GM19043 (cell line): ENCODE data around the gene CNST.
"Not testable (repeated sequence)": the region's sequence is repeated elsewhere in the genome, so short reads cannot be mapped to it uniquely, and the experiment has no call there.

Source experiments
- ATAC-seq: cut with Tn5 transposase; IDR thresholded peaks from one replicate; pipeline ENCODE4 v1.9.1; 2021; ENCODE audit warnings: low read depth; ENCODE audit not compliant: unreplicated experiment

Gene CNST

DNA sequence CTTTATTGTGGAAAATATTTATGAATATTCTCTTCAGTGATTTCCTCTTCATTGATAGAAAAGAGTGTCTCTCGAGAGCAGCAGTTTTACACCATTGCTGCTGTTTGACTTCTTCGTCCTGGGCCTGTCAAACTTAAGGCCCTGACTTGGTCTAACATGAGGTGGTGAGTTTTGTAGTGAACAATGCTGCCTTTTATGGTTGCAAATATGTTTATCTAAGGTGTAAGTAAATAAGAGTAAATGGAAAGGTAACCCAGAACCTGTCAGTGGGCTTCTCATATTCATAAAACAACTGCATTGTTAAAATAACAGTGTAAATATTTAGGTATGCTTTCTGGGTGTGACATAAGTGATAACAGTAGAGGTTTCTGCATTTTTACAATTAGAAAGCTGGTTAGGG lies 95.2 kb downstream of the CNST start:
- ATAC-seq, result no peak

DNA sequence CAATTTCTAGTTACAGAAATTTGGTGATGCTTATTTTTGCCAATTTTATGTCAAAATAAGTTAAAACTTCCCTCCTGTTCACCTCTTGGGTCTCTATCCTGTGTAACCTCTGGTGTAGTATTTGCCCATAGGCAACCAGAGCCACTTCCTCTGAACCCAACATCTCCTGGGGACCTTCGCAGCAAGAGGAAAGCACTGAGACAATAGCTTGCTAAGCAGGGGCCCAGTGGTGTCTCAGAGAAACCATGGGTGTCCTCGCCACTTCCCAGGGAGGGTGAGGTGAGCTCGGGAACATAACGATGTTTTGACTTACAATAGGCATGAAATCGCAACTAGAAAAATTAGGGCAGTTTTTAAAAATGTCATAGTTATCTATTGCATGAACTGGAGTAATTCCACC lies 101.5 kb downstream of the CNST start:
- ATAC-seq, result no peak

DNA sequence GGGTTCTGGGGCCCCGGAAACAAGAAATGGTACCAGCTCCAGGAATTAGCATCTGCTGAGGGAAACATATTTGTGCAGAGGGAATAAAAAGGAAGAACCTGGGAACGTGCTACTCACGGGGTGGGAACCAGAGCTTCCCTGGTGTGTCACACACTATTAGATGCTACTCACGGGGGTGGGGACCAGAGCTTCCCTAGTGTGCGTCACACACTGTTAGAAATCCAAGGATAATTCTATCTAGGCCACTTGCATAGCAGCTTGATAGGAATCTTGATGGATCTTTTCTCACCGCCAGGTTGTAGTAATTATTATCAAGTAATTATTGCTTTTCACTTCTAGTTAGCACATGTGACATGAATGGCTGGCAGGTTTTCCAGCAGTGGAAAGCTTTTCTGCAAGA lies 103.4 kb downstream of the CNST start:
- no peak for ATAC-seq

DNA sequence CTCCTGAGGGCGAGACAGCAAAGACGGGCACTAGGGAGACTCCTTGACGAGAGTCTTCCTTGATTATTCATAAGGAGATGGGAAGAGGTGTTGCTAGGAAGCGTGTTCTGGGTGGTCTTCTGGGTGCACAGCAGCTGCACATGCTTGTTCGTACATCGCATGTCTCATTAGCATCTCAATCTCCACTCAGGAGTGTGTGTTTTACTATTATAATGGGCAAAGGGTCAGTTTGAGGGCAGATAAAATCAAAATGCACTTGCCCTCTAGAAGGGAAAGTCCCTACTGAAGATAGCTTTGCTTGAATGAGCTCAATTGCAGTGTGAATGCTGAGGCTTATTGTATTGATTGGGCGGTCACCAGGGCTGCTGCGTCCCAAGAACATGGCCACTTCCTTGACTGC lies 107.8 kb downstream of the CNST start:
- ATAC-seq, result no peak

DNA sequence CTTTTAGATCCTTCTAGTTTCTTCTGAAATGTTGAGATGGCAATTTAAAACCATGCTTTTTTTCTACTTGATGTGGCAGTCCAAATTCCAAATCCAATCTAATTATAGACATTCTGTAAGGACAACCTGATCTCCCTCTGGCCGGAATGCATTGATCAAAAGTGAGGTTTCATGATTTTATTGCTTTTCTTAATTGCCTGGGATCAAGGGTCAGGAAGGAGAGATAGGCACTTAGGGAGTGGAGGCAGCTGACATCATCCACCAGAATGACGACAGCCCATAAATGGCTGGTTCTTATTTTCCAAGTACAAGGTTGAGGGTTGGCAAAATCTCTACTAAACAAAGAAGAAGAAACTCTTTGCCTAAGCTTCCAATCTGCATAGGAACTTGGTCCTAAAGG lies 111.6 kb downstream of the CNST start:
- no peak for ATAC-seq

DNA sequence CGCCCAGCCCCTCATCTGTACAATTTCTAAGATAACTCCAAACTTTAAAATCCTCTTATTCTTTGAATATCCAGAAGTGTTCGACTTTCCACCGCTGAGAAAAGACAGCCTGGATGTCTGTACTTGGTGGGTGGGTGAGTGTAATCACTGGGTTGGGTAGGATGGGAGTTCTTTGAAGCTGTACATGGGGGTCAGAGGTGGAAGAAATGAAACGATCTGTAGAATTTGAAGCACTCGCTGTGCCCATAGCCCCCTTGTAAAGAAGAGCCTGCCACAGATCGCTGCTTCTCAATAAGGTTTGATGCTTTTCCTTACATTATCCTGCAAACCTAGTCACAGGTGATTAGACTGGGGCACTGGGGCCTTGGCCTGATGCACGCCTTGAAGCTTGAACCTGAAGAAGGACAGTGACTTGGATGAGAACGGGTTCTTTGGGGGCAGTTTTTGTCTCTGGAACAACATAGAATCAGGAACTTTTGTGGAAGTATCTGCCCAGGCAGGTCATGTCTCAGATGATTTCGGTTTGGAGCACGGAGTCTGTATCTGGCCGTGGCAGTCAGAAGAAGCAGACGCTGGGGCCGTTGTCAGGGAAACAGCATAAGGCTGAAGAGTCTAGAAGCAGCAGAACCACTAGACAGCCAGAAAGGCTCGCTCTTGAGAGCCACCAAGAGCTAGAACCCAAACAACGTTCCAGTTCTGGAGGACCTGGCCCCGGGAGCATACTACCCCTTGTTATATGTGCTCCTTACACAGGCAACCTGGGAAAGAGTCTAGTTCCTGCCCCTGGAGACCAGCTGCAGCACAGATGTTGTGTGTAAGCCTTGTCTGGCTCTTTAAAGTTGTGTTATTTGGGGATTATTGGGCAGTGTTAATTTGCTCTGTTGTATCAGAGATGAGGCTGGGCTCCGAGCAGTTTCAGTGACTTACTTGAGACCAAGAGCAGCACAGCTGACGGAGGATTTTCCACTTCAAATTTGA lies 112.8 kb downstream of the CNST start:
- no peak for ATAC-seq

DNA sequence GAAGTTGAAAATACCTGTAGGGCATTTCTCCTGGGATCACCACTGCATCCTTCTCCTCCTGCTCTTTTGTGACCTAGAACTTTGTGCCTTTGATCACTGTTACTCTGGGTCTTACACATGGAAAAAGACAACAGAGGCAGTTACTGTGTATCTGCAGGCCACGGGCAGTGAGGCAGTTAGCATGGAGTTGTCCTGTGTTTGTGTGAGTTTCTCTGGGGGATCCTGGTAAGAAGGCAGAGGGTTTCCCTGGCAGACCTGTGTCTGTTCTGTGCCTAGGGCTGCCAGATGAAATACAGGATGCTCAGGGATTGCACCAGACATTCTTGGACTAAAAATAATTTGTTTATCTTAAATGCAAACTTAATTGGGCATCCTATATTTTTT lies 113.5 kb downstream of the CNST start:
- ATAC-seq, result no peak

DNA sequence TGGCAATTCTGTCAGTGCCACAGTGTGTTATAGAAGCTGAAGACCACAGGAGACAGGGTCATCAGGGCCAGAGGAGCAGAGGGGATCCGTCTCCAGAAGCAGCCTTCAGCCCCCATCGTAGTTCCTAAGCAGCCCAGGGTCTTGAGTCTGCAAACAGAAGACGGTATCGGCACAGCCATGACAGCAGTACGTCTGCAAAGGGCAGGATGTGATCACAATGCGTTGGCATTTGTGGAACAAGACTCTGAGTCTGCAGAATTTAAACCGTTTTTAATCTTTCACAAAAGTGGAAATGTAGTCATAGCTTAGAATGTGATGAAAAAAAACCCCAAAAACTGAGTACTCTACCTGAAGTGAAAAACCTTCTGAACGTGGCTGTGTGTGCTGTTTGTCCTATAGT lies 113.9 kb downstream of the CNST start:
- ATAC-seq, result no peak

DNA sequence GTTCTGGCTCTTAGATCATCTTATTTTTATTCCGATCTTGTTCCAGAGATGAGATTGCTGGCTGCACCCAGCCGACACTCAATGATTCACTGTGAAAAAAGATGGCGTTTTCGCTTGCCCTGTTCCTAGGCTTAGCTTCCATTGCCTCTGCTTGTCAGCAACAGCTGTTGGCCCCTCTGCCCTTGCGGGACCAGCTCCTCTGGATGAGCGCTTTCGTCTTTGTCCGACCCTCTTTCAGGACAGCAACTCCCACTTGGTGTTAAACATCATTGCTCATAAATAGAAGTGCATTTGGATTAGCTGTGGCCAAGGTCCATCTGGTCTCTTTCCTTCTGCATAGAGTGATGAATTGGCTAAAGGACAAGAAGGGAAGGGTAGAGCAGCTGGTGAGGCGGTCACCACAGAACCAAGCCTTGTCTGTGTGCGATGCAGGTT lies 114.5 kb downstream of the CNST start:
- no peak for ATAC-seq

DNA sequence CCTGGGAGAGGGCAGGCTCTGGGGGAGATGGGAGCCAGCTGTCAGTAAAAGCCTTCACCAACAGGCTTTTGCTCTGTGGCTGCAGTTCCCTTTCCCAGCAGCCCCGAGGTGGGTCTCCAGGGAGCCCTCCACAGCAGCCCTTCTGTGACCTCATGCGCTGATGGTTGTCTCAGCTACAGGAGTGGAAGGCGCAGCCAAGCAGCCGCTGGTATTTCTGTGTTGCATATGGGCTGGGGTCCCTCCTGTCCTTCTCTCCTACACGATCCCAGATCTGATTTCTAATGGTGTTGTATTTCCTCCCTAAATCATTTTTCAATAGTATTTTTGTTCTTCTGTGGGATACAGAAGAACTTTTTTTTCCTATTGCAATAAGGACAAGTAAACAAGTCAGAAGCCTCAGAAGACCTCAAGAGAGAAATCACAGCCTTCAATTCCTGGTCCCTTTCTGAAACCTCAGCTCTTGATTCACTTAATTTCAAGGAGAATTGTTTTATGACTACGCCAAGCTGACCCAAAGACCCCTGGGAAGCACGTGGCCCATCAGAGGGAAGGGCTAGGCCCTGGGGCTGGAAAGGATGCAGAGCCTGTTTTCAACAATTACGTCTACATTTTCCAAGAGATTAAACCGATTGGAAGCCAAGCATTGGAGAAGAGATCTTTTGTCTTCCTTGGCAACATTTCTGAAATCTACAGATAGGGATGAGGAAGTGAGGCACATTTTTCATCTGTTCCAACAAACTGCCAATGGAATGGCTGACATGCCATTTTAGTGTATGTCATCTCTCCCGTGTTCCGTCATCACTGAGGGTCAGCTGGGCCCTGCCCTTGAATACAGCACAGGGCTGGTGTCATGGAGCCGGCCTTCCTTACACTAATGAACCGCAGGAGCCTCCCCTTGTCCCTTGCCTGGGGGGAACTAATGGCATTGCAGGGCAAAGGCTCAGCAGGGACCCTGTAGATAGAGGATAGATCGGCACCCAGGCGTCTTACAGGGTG lies 115.9 kb downstream of the CNST start:
- ATAC-seq, result no peak

DNA sequence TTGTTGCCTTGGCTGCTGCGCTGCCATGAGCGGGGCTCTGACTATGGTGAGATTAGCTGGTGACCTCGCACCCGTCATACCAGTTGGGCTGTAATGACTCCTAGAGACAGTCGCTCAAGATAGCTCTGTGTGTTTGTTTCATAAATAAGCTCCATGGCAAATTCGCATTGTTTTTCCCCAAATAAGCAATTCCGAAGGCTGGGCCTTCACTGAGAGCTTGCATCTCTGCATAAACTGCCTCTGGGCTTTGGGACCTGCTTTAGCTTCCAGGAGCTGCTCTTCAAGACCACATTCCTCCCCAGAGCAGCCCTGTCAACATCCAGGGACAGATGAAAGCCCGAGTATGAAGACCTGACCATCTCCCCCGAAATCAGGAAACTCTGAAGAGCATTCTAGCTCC lies 117.3 kb downstream of the CNST start:
- no peak for ATAC-seq

DNA sequence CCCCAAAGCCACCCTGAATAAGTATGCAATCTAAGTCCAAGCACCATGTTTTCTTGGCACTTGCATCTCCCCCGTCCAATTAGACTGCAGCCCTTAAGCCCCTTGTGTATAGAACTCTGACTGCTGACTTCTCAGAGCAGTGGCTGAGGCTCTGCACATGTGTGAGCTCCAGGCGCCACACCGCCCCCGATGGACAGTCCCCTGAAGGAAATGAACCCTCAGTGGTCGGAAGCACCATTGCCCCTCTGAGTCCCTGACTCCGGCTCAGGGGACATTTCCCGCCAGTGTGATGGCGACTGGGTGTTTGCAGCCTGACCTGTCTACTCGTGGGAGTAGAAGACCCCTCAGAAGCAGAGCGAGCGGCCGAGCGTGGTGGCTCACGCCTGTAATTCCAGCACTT lies 120.7 kb downstream of the CNST start:
- ATAC-seq, result no peak

DNA sequence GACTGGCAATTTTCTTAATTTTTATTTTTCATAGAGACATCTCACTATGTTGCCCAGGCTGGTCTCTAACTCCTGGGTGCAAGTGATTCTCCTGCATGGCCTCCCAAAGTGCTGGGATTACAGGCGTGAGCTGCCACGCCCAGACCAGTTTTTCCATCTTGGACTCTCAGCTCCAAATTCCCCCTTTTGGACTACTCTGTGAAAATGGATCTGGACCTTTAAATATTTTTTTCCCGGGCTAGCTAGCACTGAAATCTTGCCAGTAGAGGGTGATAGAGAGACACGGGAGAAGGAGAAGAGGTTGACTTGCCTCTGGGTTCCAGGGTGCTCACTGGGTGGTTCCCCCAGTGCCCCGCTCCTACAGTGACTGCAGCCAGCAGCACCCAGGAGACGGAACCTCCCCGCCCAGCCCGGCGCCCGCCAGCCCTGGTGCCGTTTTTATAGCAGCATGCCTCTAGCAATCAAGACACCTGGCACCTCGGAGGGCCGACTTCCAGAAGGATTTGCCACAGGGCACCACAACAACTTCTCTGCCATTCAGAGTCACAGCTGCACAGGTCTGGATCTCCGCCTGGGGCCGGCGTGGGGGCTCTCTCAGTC lies 123.3 kb downstream of the CNST start:
- peak; percentile 99 for ATAC-seq

DNA sequence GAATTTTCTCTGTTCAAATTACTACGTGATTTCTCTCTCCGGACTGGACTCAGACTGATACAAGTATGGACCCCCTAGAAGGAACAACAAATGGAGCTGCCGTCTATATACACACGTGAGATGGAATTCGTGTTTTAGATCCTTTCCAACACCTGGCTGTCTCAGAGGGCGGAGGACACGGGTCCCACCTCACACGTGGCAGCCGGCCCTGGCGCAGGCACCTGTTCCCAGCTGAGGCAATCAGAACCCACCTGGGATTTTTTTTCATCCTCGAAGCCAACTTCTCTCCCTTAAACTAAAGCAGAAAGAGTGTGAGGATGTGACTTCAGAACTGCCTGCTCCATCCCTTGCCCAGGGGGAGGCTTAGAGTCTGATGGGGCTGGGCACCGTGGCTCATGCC lies 123.8 kb downstream of the CNST start:
- ATAC-seq, result no peak

DNA sequence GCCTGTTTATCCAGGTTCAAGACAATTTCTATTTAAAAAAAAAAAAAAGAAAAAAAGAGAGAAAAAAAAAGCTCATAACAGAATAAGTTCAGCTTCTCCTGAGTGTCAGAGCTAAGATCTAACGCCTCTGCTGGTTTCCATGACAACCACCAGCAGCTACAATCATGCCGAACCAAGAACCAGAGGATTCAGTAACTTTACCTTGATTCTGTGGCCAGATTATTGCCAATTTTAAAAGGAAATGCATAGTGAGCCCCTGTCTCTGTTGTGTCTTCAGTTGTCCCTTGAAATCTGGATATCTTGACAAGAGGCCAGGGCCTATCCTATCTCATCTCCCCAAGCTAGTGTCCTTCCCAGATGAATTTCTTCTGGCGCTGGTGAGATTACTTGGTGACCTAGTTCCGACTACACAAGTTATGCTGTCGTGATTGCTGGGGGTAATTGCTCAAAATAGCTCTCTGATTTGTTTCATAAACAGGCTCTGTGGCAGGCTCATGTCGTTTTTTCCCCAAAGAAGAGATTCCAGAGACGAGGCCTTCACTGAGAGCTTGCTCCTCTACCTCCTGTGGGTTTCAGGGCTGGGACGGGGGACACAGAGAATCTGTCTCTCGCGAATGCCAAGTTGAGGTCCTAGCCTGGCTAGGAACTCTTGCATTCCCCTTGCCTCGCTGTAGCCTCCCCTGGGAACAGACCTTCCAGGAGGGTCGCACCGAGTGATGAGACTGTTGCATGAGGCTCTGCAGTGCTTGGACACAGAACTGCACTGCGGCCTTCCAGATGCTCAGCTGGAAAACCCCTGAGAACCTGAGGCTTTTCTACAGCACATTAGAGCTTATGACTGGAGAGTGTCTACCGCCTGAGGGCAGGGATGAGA lies 125.6 kb downstream of the CNST start:
- ATAC-seq, result no peak

DNA sequence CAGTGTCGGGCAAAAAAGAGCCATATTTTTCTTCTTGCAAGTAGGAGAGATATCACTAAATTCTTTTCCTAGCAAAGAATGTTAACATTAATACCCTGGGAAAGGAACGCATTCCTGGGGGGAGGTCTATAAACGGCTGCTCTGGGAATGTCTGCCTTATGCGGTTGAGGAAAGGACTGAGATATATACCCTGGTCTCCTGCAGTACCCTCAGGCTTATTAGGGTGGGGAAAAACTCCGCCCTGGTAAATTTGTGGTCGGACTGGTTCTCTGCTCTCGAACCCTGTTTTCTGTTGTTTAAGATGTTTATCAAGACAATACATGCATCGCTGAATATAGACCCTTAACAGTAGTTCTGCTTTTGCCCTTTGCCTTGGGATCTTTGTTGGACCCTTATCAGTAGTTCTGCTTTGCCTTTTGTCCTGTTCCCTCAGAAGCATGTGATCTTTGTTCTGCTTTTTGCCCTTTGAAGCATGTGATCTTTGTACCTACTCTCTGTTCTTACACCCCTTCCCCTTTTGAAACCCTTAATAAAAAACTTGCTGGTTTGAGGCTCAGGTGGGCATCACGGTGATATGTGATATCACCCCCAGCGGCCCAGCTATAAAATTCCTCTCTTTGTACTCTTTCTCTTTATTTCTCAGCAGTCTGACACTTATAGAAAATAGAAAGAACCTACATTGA lies 128.1 kb downstream of the CNST start:
- ATAC-seq, result not testable (repeated sequence)

DNA sequence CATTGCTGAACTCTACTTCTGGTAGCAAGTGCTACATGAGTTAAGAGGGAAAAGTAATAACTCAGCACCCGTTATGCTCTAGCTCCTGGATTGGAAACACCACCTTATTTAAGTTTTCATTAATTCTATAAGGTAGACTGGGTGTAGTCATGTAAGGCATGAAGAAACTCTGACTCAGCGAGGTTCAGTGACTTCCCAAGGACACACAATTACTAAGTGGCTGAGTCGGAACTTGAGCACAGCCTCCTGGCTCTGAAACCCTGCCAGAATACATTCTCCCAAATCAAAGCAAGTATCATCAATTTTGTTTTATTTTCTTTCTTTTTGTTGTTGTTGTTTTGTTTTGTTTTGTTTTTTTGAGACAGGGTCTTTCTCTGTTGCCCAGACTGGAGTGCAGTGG lies 128.9 kb downstream of the CNST start:
- ATAC-seq, result no peak

DNA sequence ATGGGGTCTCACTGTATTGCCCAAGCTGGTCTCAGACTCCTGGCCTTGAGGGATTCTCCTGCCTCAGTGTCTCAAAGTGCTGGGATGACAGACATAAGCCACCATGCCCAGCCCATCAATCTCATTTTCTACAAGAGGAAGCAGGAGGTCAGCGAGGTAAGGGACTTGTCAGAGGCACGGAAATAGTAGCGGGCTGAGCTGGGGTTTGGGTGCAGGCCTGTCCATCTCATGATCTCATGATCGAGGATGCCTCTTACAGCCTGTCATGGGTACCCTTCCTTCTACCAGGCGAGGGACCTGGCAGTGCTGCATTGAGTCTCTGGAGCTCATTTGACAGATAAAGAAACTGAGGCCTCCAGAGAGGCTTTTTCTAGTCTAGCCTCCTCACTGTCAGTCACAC lies 129.4 kb downstream of the CNST start:
- ATAC-seq, result no peak

DNA sequence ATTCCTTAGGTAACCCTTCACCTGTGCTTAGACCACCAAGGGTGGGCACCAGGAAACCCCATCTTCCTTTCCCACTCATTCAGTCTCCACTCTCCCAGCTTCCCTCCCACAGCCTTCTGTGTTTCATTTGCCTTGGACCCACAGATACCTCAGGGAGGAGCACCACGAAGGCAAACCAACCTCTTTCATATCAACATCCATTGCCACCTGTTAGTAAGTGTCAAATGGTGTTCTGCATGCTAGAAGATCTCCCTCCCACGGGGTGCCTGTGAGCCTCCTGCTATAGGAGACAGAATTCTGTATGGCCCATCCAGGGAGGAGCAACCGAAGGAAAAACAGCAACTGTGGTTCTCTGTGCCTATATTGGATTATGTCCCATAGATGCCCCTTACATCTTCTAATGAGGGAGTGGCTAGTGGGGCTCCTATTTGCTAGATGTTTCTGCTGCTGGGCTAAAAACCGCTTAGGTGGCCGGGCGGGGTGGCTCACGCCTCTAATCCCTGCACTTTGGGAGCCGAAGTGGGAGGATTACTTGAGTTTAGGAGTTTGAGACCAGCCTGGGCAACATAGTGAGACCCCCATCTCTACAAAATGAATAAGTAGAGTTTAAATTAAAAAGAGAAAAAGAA lies 132.3 kb downstream of the CNST start:
- ATAC-seq, result no peak
